GM10248 (cell line): ENCODE data around the gene DHRS11.

Source experiments
- CTCF ChIA-PET: fragments of 300-600 bp; sonication (Branson Sonifier 250); formaldehyde crosslinking; extraction: SDS; loops from one replicate; lab custom pipeline; 2021; ENCODE audit warnings: antibody characterized with exemption; lab: Yijun Ruan, JAX
- POLR2A ChIA-PET: fragments of 350-650 bp; sonication (Branson Sonifier 250); formaldehyde crosslinking; extraction: SDS; loops from one replicate; lab custom pipeline; 2020; ENCODE audit warnings: antibody characterized with exemption; lab: Yijun Ruan, JAX
- DNase-seq: peaks from one replicate; pipeline ENCODE4 v3.0.0; 2012; ENCODE audit errors: extremely low spot score
- TF ChIP-seq, protein P1 (sequence below): IDR thresholded peaks from 2 replicates; pipeline ENCODE4 v1.5.1; 2012; ENCODE audit warnings: mild to moderate bottlenecking, low read depth; ENCODE audit errors: extremely low read depth, missing control alignments, control extremely low read depth

DHRS11 gene

DNA sequence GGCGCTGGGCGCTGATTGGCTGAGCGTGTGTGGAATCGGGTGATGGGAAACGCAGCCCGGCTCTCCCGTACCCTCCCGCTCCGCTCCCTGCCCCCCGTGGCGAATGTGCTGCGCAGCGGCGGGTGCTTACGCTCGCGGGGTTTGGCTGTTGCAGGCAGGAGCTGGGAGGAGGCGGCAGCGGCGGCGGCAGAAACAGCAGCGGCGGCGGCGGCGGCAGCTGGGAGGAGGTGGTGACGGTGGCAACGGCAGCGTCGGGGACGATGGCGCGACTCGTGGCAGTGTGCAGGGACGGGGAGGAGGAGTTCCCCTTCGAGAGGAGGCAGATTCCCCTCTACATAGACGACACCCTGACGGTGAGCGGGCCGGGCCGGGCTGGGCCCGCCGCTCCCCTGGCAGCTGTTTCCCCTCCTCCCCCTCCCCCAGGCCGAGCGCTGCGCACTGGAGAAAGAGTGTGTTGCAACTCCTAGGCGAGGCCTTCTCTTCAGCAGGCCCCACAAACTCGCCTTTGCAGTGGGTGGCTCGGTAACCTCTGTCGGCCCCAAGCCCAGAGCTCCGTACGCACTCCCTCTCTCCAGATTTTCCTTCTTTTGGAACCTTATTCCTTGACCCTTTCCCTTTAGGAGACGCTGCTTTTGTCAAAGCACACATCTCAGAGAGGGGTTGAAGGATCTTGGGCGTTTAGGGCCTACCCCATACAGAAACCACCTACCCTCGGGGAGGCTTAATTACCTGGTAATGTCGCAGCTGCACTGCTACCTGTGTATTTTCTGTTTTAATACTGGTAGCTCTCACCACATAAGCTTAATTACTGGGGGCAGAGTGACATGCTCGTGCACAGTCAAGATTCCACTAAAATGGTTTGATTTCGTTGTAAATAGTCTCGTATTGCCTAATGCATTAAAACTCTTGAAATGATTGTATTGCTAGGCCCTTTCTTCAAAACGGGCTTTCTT, 45.9 kb upstream of the DHRS11 start:
- POLR2A ChIA-PET: interaction anchor here (1.0 kb wide), 1 partner anchor 10 kb away, joined by 4 read pairs; no protein-coding TSS in a partner anchor
- CTCF ChIA-PET: interaction anchor here (1.1 to 3.1 kb wide), 5 partner anchors 9 to 56 kb away, joined by 4 to 8 read pairs (median 6); partner anchors contain the start of genes MRM1, MYO19 and PIGW
- TF ChIP-seq, protein P1, sequence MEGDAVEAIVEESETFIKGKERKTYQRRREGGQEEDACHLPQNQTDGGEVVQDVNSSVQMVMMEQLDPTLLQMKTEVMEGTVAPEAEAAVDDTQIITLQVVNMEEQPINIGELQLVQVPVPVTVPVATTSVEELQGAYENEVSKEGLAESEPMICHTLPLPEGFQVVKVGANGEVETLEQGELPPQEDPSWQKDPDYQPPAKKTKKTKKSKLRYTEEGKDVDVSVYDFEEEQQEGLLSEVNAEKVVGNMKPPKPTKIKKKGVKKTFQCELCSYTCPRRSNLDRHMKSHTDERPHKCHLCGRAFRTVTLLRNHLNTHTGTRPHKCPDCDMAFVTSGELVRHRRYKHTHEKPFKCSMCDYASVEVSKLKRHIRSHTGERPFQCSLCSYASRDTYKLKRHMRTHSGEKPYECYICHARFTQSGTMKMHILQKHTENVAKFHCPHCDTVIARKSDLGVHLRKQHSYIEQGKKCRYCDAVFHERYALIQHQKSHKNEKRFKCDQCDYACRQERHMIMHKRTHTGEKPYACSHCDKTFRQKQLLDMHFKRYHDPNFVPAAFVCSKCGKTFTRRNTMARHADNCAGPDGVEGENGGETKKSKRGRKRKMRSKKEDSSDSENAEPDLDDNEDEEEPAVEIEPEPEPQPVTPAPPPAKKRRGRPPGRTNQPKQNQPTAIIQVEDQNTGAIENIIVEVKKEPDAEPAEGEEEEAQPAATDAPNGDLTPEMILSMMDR: no peak
- peak; percentile 95 for DNase-seq

DNA sequence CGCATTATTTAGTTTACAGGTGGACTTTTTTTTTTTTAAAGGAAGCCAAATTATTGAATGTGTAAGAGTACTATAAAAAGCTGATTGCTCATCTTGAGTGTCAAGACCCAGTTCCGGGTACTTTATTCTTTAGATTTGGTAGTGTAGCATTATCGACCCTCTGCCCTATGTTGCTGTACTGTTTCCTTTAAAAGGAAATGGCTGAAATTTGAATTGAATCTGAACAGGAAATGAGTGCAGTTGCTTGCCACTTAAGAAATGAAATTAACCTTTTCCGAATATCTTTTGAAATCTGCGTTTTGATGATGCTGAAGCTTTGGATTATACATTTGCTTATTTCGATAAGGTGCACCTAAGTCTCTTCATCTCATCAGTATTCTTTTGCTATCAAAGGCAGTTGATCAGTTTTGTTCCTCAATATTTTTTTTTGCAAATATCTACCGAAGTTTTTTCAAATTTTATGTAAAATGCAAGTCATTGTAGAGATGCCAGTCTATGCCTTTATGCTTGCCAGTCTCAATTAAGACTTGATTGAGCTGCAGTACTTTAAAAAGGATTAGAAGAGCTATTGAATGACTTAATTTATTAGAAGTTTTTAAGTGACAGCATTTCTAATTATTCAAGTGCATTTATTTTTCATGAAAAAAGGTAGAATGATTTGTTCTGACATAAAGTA, 45.1 kb upstream of the DHRS11 start:
- TF ChIP-seq, protein P1: no peak
- CTCF ChIA-PET: interaction anchor here (1.1 to 3.1 kb wide), 4 partner anchors 10 to 55 kb away, joined by 4 to 8 read pairs (median 6); partner anchors contain the start of genes MRM1, MYO19 and PIGW
- POLR2A ChIA-PET: no interaction called here

DNA sequence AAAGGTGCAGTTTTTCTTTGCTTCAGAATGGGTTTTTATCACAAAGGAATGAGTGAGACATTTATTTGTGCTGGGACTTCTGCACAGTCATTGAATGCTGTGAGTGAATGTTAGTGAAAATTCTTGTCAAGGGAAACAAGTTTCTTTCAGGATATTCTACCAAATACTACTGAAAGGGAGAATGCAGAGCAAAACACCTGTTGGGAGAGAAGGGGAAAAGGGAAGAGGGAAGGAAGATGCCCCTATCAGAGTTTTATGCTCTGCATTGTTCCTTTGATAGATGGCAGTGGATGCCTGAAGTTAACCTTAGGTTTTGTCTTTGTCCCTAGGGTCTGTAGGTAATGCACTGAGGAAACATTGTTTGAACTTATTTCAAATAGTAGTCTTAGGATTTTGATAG, 43.9 kb upstream of the DHRS11 start:
- no peak for DNase-seq
- ChIA-PET POLR2A (no interaction called here), CTCF (interaction anchor here (3.1 kb wide), 1 partner anchor 10 kb away, joined by 6 read pairs; no protein-coding TSS in a partner anchor)
- TF ChIP-seq, protein P1: no peak

More for the DNA sequence above, 45.1 kb upstream of the DHRS11 start:
- DNase-seq: no peak

DNA sequence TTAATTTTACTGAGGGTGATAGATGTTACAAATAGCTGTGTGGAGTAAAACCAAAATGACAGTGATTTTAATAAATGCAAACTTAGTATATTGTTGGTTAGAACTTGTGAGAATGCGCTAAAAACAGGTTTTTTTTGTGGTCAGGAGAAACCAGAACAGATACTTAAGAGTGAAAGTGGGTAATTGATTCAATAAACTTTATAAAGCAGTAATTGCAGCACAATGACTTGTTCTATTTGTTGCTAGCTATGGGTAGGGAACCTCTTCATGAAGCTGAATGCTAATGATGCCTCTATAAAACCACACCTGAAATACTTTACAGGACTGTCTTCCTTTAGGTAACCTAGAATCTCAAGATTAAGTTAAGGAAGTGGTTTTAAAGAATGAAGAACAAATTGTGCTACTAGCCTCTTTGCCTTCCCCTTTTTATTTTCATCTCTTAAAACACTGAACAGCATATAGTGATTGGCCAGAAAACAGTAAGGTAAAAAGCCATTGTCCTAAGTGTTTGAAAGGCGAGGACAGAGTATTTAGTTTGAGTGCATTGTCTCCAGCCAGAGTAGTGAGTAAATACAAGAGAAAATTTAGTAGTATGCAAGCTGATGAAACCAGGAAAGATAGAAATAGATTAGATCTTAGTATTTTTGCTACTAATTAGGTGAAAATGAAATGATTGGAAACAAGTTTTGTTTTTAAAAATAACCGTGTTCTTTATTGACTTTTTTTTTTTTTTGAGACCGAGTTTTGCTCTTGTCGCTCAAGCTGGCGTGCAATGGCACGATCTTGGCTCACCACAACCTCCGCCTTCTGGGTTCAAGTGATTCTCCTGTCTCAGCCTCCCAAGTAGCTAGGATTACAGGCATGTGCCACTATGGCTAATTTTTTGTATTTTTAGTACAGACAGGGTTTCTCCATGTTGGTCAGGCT, 40.9 kb upstream of the DHRS11 start:
- DNase-seq: peak; percentile 34
- TF ChIP-seq, protein P1: no peak
- ChIA-PET POLR2A (no interaction called here), CTCF (no interaction called here)

DNA sequence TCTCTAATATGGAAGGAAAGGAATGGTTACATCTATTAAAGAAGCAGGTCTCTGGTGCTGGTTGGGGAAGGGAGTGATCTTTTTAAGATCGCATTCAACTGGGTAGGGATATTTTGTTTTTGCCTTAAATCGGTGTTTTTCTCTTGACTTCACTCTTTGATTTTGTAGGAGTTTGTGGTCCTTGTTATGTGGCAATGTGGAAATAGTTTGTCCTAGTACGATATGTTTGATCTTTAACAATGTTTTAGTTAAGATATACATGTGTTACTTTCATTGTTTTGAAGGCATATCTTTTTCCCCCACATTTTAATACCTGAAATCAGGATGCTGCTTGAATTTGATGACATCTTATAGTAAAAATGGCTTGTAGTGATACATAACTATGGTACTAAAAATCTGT, 38.2 kb upstream of the DHRS11 start:
- DNase-seq: no peak
- ChIA-PET POLR2A (interaction anchor here (0.7 kb wide), 1 partner anchor 396 kb away, joined by 5 read pairs; the partner anchor contains the start of gene AATF), CTCF (interaction anchor here (1.2 to 2.0 kb wide), 2 partner anchors 19 to 50 kb away, joined by 3 to 5 read pairs; partner anchors contain the start of gene MYO19)
- TF ChIP-seq, protein P1: no peak
